HG03457 (cell line): ENCODE data around the gene POU3F3.

Source experiments
- ATAC-seq: cut with Tn5 transposase; IDR thresholded peaks from one replicate; pipeline ENCODE4 v1.9.1; 2021; ENCODE audit warnings: moderate number of reproducible peaks; ENCODE audit not compliant: unreplicated experiment

Gene POU3F3

DNA sequence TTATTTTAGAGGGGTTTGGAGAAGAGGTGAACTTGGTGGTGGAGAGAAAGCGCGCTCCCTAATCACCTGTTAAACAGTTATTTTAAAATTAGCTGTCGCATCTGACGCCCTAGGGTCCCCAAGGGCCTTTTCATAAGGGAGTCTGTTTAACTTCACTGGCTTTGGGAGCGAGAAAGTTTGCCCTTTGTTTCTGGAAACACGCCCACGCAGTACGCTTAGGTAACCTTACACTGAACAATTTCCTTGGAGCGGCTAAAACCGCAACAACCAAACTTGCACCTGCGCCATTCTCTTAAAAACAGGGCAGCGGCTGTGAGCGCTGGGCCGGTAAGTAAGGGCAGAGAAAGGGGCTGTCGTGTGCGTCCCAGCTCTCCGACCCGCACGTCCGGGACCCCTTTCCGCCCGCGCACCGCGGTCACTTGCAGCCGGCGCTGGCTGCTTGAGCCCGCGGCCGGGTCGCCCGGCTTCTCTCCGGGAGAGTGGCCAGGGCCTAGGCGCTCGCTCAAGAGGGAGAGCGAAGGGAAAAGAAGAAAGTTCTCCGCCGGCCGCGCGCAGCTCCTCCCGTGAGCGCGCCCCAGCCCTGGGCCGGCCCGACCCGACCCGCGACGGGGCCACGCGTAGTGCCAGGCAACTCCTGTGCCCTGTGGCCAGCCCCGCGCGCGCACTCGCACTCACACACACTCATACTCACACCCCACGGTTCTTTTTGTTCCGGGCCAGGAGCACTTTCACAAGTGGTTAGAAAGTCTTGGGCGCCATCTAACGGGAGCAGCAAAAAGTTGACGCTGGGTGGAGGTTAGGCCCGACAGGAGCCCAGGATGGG is 19.2 kb downstream of the POU3F3 start:
- peak; percentile 78 for ATAC-seq

DNA sequence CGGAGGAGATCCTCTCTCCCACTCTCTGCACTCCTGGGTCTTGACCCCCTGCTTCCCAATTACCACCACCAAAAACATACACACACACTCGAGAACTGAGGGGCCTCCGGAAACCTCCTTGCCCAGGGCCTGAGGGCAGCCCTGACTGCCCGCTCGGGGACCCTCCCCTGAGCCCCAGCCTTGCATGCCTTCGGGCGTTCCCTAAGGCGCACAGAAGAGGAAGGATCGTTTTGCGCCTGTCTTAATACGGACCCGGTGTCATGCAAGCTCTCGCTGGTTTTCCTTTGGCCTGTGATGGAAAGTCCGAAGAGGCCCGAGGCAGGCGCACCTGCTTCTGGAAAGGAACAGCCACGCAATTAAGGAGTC is 19.8 kb downstream of the POU3F3 start:
- ATAC-seq = no peak

DNA sequence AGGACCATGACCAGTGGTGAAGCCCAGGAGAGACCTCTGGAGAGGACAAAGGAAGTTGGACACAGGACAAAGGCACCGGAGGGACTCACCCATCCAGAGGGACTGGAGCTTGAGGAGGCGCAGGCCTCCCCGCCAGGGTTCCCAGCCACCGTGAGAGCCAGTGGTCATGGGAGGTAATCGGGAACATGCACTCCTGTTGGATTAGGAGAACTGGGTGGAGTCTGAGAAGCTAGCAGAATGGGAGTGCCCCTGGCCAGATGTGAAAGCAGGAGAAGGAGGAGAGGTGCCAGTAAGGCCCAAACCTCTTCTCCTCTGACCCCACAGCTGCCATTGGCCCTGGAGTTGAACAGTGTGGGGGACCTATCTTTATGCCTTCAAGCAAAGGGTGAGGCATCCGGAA is 20.3 kb downstream of the POU3F3 start:
- ATAC-seq = no peak

DNA sequence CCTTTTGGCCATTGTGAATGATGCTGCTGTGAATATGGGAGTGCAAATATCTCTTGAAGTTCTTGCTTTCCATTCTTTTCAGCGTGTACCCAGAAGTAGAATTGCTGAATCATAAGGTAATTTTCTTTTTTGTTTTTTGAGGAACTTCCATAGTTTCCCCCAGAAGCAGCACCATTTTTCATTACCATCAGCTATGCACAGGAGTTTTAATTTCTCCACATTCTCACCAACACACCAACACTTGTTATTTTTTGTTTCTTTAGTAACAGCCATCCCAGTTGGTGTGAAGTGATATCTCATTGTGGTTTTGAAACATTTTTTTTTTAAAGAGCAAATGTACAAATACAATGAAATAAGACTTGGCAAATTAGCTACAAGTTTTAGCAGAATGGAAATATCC is 21.3 kb downstream of the POU3F3 start:
- no peak for ATAC-seq

DNA sequence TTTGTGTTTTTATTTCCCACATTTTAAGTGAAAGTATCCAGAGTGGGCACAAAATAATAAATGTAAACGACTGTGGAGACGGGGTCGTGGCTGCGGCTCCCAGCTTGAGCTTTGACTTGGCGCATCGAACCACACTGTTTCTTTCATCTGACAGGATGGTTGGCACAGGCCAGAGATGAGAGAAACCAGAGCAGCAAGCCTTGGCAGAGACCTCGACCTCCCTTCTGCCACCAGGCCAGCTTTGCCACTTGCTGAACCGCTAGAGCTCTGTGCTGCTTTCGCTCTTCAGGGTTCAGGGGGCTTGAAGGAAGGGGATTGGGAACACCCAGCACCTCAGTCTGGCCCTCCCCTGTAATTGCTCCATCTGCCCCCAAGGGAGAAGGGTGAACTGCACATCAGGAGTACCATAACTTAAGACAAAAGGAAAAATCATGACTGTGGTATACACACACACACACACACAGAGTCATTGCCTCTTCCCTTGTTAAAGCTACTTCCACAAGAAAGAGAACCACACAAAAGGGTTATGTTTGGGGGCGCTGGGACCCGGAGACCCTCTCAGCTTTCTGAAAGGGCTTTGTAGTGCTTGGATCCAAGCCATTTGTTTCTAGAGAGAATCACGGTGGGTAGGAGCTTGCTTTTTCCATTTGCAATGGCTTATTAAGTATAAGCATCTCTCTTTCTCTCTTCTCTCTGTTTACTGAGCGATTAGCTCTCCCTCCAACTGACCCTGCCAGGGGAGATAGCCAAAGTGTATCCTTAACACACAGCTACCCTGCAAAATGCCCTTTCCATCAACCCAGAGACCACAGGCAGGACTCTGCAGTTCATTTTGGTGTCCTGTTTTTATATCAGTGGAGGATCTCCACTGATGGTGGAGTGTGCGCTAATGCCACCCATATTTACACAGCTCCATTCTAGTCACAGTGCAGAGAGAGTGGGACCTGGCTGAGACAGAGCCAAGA is 23.0 kb downstream of the POU3F3 start:
- ATAC-seq = no peak

DNA sequence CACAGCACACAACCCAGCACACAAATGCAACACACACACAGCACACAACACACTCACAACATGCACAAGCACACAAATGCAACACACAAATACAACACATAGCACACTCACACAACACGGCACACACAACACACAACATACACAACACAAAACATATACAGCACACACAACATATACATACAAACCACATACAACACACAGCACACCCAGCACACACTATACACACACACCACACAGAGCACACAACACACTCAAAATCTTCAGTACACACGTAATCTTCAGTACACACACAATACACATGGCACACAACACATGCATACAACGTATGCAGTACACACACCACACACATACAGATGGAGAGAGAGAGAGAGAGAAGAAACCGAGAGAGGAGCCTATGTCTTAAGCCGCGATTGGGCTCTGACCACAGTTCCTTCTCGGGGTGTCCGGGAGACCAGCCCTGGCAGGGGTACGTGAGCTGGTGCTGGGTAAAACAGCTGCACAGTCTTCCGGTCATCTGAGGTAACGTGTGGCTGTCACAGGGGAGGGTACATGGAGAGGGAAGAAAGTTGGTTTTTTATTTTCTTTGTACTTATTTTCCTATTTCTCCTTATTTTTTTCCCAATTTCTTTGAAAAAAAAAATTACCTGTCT is 25.1 kb downstream of the POU3F3 start:
- ATAC-seq = no peak

DNA sequence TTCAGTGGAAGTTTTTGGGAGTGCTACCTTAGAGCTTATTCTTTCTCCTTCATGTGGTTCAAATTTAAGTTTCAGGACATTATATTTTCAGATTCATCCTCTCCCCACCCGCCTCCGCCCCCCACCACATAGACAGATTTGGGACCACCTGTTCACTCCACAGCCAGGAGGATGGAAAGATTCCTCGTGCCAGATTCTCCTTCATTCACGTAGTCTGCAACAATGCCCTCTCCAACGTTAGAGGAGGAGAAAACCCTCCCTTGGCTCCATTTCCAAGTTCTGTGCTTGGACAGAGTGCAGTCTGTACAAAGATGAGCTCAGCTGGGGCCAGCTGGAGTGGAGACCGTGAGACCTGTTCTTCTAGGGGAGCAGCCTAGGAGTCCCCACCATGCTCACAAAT is 26.2 kb downstream of the POU3F3 start:
- no peak for ATAC-seq

DNA sequence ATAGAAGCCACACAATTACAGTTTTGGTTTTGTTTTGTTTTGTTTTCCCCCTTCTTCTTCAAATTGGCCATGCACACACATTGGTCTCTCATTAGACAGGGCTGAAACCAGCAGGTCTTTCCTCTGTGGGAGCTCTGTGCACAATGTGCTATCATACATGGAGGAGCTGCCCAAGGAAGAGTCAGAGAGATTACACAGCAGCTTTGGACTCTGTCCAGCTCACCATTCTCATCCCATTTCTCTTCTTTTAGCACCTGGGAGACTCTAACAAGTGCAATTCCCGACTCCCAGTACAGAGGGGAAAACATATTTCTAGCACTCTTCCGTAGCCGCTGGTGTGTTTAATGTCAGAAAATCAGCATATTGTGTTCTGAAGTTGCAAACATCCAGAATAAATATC is 29.4 kb downstream of the POU3F3 start:
- ATAC-seq = no peak

DNA sequence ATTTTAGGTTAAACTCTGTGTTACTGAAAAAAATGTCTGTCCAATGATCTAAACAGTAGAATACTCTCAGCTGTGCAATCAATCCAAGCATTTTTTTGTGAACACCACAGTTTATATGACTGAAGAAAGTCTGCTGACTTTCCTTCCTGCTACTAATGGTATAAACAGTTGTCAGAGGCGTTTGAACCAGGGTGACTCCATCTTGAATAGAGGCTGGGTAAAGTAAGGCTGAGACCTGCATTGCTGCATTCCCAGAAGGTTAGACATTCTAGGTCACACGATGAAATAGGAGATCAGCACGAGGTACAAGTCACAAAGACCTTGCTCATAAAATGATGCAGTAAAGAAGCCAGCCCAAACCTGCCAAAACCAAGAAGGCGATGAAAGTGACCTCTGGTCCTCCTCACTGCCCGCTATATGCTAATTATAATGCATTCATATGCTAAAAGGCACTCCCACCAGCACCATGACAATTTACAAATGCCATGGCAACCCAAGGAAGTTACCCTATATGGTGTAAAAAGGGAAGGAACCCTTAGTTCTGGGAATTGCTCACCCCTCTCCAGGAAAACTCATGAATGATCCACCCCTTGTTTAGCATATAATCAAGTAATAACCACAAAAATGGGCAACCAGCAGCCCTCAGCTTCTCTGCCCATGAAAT is 31.3 kb downstream of the POU3F3 start:
- no peak for ATAC-seq

DNA sequence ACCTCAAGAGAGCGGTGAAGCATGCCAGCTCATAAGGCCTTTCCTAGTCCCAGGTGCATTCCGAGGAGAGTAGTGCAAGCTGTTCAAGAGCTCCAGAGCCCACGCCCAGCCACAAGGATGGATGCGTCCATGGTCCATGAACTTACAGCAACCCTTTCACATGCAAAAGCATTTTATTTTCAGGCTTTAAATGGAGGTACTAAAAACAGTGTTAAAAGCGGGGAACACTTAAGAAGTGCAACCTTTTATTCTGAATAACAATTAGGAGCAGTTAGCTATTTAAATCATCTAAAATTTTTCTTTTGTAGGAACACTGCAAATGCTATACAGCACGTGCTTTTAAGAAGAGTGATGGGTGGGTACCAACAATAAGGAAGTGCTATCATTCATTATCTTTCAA is 33.8 kb downstream of the POU3F3 start:
- ATAC-seq = no peak

DNA sequence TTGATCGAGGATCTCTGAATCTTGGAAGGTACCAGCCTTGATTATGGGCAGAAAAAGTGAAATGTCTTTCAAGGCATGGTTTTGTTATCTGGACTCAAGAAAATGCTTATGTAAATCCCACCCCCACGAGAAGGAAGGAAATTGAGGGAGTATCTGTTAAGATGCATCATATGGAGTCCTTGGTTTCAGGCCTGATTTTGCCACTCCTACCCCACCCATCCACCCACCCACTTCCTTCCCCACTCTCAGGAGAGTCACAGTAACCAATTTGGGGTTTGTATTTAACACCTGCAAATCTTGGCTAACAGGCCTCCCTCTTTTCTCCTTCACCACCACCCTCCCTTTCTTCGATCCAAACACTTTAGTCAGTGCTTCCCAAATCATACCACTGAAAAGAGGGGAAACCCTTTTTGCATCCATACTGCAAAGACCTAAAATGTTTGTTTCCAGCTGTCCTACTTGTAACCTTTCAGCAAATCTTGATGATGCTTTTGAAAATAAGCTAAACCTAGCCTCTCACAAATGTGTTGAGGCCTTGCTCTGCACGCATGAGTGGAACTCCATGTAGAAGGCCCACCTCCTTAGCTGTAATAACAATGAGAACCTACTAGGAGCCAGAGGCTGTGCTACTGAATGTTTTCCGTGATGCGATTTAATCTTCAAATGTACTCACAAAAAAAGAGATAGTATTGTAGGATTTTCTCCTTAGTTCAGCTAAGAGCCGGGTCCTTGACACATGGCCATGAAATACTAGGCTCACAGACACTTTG is 34.8 kb downstream of the POU3F3 start:
- no peak for ATAC-seq

DNA sequence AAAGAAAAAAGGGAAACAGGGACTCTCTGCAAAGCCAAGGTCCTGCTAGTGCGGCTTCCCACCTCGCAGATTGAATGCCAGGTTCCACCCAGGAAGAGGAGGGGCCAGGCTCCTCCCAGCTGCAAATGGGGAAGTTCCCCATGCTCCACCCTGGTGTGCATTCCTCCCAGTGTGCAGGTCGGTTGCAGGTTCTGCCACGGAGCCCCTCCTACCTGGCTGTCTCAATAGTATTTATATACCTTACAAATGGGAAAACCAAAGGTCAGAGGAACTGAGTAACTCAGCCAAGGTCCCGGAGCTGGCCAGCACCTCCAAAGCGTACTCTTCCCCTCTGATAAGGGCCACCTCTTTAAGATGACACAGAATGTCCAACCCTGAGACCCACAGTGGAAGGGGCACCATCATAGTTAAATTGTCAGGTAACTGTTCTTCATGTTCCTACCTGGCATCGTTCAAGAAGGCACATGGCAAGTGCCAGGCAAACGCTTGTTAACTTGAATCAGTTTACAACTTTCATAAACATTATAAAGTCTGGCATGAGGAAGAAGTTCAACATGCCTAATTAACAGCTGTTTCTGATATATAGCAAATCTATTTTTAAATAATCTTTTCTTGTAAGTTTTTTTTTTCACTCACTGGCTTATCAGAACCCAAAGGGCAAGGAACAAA is 35.5 kb downstream of the POU3F3 start:
- no peak for ATAC-seq

DNA sequence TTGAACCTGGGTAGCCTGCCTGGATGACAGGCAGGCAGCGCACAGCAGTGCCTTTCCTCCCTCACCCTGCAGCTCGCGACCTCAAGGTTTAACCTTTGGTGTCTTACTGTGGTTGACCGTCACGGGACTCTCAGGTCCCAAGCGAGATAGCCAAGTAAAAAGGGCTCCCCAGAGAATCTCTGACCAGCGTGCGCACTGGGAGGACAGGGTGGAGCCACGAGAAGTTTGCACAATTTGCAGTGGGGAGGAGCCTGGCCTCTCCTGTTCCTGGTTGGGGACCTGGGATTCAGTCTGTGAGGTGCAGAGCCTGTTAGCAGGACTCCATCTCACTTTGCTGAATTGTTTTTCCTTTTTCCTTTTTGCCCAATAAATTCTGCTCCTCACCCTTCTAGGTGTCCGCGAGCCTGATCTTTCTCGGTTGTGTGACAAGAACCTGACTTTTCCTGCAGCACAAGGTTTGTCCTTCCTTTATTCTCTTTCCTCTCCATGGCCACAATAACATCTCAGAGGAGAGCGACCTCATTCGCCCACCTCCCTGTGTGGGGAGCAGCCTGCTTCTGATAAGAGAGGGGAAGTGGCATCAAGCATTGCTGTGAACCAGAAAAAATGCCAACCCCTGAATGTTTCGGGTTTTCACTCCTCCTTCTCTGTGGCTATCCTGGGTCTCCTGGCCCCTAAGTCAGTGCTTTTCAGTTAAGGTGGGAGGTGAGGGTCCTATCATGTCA is 36.2 kb downstream of the POU3F3 start:
- no peak for ATAC-seq

DNA sequence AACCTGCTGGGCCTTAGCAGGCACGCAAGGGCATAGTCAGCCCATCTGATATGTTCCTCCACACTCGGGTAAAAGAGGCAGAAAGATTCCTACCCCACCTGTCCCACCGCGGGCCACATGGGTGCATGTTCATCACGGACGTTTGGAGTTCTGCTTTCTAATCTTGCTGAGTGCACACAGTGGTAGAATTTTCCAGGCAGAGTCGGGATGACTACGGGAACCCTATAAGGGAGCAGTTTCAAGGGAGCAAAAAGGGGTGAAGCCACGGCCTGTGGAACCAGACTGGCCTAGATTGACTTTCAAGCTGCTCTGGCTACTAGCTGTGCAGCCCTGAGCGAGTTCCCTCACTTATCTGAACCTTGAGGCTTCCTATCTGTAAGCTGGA is 36.8 kb downstream of the POU3F3 start:
- ATAC-seq = no peak

DNA sequence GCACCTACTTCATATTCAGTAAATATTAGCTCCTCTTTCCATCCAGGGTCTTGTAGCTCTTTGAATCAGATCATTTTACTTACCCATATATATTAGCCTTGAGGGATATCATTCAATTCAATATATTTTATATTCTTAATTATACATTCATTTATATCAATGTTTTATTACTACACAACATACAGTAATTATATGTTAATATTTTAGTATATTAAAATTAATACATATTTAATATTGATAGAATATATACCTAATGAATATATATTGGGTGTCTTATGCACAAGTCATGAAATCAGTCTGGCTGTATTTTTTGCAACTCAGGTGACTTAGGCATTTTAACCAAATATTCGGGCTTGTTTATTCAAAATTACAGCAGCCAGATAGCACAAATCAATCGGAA is 37.2 kb downstream of the POU3F3 start:
- no peak for ATAC-seq

DNA sequence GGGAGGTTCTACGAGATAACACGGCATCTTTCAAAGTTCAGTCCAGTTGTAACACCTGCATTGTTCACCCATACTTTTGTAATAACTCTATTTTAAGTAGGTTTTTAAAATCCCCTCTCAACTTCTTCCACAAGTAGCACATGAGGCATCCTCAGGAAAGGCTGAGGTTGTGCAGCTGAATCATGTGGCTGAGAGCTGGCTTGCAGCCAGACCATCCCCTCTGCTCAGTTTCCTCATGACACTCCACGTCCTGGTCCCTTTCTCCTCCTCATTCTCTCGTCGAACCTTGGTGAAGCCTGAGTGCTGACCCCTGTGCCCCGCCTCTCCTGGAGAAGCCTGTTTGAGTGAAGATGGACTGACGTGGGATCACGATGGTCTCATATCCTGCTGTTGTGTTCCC is 42.5 kb downstream of the POU3F3 start:
- ATAC-seq = no peak

DNA sequence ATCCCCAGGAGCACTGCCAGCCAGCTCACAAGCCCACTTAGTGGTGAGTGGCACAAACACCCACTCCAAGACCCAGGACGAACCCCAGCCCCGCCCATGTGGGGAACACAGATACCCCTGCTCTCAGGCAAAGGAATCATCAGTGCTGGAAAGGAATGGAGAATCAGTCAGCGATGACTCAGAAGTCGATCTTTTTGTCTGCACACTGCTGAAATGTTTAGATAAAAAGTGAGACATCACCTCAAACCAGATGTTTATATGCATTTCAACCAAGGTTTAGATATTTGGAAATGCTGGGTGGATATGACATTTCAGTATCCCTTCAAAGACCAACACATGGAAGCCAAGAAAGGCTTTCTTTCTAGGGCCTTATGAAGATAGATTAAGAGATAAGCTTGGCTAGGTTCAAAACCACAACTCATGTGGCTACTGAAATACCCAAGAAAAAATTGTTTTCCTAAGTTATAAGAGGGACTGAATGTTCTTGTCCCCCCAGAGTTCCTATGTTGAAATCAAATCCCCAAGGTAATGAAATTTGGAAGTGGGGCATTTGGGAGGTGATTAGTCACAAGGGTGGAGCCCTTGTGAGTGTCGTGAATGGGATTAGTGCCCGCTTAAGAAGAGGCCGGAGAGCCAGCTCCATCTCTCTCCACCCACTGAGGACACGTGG is 43.7 kb downstream of the POU3F3 start:
- no peak for ATAC-seq

DNA sequence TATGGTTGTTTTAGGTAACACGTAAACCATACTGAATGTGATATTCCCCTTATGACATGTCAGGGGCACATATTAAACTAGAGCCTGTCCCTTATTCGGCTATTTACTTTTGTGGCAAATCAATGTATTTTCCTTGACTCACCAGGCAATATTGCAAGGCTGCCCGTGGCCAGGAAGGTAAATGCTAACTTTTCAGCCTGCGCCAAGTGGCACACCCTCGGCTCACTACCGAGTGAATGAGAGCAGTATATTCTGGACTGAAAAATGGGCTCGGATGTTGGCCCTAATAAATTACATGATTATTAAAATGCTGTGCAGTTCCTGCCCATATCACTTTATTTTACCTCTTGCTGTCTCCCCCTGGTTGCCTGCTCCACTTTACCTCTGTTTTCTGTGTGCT is 46.7 kb downstream of the POU3F3 start:
- ATAC-seq = no peak
